G401 (cell line): Measurements from ENCODE around the gene LYPLAL1. TPM values are rescaled to one million over a fixed set of nuclear protein-coding genes. Genes with fewer than 3 reads are reported as not detected.

ENCODE experiments used
- DNase-seq: peaks from one replicate; pipeline ENCODE4 v3.0.0-alpha.2; 2015; ENCODE audit warnings: low spot score
- in situ Hi-C: cut with HindIII; loops from 2 replicates; pipeline ENCODE4 v1.10.0; 2016; ENCODE audit warnings: low sequenced_read_pairs, mixed read lengths
- total RNA-seq: library from RNA; depleted of rRNA; stranded (reverse); fragments of >200 nt; shearing (Covaris generic); gene quantifications from 2 replicates; pipeline ENCODE4 v1.2.3, GENCODE V29; 2014

Gene LYPLAL1
- total RNA-seq, 1 experiment from 2014 or later: 11.5 TPM

GRCh38 chr1:219261454-219261853 lies 87.8 kb downstream of the LYPLAL1 start:
- in situ Hi-C loops: no loop called here
- no peak for DNase-seq
